ENCODE measurements around the gene TPPP.
"Not testable (repeated sequence)": the region's sequence is repeated elsewhere in the genome, so short reads cannot be mapped to it uniquely, and the experiment has no call there.

The TPPP gene

DNA sequence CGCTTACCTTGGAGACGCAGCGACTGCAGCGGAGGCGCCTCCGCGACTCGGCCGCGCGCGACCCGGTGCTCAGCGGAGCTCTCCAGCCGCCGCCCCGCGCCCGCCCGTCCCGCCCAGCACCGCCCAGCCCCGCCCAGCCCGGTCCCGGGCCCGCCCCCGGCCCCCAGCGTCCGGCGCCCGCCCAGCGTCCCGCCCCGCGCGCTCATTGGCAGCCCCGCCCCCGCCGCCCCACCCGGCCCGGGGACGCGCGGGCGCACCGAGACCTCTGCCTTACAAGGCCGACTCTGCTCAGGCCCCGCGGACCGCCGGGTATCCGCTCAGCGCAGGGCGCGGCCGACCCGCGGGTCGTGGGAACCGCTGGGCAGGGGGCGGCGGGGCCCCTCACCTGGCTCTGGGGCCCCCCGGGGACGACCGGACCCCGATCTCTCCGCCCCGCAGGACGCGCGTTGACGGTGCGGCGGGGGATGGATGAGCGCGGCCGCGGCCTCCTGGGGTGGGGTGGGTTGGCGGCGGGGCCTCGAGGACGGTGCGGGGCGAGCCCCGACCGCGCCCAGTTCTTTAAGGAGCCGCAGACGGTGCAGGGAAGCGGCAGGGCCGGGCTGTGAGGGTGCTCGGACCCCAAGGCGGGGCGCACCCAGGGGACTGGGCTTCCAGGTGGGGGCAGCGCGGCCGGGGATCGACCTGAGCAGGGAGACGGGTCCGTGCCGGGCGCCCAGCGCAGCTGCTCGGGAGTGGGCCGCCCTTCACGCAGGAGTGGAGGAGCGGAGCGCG, at the start of gene TPPP:
TSS of gene TPPP (minus strand) at position 82 of the 771 bp plus-strand sequence. CDS start 15,292 bp downstream, outside the sequence.
- DNase-seq (ENCODE audit: low read depth in 3 of 3): peak; percentile 63 to 80 (median 74)

DNA sequence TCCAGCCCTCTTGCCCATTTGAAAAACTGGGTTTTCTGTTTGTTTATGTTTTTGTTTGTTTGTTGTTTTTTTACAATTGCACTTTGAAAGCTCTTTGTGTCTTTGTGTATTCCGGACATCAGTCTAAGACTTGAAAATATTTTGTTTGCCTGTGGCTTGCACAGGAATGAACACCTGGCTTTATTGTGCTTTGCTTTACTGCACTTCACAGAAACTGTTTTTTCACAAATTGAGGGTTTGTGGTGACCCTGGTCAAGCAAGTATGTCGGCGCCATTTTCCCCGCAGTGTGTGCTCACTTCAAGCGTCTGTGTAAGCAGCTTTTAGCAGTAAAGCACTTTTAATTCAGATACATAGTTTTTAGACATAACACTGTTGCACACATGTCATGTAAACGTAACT, 49.1 kb upstream of the TPPP start:
- DNase-seq (ENCODE audit: low read depth in 3 of 3): not testable (repeated sequence)

DNA sequence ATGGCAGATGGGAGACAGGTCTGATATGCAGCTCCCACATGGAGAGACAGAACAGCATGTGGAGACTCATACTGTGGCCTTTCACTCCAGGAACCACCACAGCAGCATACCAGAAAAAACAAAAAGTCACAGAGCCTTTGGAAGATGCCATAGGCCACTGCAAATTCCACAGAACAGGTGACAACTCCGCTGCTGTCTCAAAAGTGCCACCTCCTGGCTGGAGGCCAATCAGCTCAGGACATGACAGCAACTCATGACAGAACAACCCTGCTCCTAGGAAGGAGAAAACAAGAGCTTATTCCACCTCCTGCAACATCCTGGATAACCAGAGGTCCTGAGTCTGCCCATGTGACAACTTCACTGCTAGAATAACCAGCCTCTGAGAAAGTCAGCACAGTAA, 41.0 kb upstream of the TPPP start:
- not testable (repeated sequence) for DNase-seq (ENCODE audit: low read depth in 3 of 3)

DNA sequence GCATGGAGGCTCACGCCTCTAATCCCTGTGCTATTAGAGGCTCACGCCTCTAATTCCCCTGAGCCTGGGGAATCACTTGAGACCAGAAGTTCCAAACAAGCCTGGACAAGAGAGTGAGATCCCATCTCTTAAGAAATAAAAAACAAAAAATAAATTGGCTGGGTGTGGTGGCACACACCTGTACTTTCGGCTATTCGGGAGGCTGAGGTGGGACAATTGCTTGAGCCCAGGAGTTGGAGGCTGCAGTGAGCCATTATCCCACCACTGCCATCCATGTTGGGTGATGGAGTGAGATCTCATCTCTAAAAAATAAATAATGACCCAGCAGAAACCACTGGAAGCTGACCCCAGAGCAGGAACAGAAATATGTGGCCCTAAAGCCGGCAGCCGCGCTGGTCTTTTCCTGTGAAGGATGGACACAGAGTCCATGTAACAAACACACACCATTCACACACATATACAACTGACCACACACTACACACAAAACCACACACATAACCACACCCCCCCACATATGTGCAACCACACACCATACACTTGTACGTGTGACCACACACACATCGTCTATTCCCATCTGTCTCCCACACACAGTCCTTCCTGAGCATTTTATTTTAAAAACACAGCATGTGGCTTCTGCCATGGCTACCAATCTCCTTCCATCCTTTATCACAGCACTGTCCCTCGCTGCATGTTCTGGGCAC, 39.8 kb upstream of the TPPP start:
- DNase-seq (ENCODE audit: low read depth in 3 of 3): not testable (repeated sequence)

DNA sequence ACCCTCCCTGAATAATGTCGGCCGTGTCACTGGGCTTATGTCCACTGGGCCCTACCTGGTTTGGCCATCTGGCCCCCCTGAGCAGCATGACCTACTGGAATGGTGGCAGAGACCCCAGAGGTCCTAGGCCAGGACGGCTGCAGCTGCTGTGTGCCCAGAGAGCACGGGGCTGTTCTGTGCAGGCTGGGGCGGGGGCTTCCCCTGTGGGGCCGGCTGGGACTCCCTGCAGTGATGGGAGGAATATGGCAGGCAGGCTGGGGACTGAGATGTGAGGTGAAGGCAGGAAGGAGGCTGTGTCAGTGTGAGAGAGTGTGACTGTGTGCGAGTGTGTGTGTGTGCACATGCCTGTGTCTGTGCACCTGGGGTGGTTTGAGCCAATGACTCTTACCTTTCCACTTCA, 36.1 kb upstream of the TPPP start:
- not testable (repeated sequence) for DNase-seq (ENCODE audit: low read depth in 3 of 3)

DNA sequence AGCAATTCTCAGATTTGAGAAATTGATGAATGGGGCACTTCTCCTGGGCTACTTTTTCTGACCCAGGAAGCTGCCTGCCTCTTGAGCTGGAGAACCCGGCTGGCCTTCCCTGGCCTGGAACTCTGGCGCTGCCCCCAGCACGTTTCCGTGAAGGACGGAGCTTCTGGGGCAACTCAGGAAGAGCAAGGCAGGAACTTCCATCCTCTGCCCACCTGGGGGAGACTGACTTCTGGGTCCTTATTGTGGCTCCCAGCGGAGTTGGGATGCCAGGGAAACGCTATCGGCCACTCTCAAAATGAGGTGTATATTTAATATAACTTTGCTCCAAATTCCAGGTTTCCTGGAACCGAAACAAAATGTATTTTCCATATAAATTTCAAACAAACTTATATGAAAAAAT, 33.9 kb upstream of the TPPP start:
- not testable (repeated sequence) for DNase-seq (ENCODE audit: low read depth in 3 of 3)

DNA sequence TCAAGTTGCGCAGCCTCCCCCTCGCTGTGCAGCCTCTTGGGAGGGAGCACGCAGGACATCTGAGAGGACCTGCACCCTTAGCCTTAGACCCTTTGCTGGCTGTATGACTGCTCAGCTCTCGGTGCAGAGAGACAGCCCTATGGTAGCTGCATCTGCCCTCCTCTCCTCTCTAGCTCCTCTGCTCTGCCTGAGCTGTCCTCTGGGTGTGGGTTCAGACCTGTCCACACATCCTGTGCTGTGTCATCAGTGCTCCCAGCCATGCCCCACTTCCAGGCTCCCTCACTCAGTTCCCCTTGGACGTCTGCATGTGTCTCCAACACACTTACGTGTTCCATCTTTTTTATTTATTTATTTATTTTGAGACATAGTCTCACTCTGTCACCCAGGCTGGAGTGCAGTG, 30.7 kb upstream of the TPPP start:
- DNase-seq (ENCODE audit: low read depth in 3 of 3): not testable (repeated sequence)

DNA sequence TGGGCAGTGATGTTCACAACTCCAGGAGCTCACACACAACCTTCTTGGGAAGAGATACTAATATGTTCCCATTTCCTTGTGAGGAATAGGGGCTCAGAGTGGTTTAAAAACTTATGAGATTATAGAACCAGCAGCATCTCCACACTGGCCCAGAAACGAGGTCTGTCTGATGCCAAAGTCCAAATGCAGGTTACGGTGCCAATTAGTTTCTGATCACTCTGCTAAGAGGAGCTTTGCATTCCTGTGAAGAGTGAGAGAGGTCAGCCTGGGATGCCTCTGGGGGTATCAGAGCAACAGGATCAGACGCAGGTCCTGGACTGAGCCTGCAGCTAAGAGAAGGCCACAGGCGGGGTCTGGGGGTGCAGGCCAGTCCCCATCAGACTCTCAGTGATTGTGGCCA, 30.2 kb upstream of the TPPP start:
- not testable (repeated sequence) for DNase-seq (ENCODE audit: low read depth in 3 of 3)

DNA sequence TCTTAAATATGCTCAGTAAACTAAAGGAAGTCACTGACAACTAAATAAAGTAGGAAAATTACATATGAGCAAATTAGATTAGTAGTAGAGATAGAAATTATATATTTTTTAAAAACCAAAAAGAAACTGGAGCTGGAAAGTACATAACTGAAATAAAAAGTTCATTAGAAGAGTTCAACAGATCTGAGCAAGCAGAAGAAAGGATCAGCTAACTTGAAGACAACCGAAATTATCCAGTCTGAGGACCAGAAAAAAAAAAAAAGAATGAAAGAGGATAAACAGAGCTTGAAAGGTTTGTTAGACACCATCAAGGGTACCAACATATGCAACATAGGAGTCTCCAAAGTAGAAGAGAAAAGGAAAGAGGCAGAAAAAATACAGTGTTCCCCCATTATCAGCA, 26.2 kb upstream of the TPPP start:
- not testable (repeated sequence) for DNase-seq (ENCODE audit: low read depth in 3 of 3)

DNA sequence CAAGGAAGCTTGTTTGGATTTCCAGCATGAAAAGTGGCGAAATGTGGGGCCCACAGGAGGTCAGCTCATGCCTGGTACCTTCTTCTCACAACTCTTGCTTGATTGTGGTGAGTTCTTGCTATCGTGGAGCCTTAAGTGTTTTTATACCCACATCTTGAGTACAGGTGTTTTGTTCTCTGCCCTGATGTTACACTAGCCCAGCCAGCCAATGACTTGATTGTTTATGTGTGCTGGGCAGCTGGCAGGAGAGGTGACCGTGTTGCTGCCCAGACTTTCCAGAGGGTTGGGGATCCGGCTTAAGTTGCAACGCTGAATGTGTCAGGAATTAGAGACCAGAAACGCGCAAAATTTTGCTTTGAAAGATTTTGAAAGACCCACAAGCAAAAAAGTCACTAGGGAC, 24.0 kb upstream of the TPPP start:
- no peak for DNase-seq (ENCODE audit: low read depth in 3 of 3)

DNA sequence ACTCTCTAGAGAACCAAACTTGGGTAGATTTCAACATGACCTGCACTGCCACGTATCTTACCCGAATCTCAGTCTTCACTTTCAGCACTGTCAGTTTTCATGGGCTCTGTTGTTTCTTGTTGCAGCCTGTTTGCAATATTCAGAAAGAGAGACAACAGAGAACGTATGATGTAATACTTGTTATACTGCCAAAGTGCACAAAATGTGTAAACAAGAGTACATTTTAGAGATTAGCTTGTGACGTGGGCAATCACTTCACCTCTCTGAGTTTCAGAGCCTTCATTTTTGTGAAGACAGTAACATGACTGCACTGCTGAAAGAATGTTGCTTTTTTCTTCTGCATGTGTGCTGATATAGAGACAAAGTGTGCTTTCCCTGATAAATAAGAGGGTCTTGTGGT, 23.6 kb upstream of the TPPP start:
- not testable (repeated sequence) for DNase-seq (ENCODE audit: low read depth in 3 of 3)

DNA sequence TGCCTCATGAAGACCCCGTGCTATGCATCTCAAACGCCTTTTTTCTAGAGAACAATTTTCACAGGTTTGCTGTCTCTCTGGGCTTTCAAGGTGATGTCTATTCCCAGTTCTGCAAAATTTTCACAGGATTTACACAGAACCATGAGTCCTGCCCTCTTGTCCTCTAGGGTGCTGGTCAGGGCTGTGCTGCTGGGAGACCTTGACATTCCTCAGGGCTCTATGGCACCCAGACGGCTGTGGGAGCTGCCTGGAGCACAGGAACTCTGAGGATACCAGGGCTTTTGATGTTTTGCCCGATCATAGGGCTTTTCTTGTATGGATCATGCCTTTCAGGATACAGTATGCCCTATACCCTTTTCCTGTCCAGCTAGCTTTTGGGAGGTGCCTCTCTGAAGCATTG, 22.5 kb upstream of the TPPP start:
- not testable (repeated sequence) for DNase-seq (ENCODE audit: low read depth in 3 of 3)

DNA sequence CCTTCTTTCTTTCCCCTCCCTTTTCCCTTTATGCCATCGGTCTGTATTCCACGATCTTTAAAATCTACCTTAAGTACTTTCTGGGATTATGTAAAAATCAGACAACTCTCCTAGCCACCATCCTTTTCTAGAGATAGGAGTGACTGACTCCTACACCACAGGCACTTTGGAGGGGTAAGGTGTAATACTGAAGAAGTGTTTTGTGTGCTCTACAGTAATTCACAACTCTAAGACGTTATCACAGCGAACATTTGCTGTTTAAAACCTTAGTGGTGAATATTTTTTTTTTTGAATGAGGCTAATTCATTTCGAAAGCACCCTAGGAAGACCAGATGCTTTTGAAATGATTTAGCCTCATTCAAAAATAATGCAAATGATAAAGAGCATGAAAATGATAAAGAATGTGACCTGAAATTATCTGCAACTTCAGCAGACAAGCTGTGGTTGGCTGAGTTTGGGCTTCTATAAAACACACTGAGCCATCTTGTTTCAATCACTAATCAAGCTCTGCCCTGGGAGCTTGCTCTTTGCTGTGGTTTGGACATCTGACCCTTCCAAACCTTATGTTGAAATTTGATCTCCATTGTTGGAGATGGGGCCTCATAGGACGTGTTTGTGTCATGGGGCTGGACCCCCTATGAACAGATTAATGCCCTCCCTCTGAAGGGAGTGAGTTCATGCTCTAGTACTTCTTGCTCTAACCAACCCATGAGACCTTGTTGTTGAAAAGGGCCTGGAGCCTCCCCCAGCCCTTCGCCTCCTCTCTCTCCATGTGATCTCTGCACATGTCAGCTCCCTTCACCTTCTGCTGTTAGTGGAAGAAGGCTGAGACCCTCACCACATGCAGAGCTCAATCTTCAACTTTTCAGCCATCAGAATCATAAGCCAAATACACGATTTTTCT, 21.3 kb upstream of the TPPP start:
- not testable (repeated sequence) for DNase-seq (ENCODE audit: low read depth in 3 of 3)

DNA sequence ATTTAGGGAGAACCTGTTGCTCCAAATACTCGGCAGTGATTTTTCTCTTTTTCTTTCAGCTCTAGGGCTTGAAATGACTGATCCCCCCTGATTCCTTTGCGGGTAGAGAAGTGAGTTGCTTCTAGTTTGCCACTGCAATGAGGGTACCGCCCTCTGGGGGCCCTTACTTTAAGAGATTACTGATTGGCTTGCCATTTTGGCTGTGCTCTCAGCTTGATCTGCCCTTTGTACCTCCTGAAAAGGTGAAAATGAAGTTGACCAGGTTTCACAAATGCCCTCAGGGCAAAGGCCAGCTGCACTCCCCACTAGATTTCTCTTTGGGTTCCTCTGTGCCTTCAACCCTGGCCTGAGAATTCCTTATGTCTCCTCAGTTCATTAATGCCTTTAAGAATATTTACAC, 20.5 kb upstream of the TPPP start:
- DNase-seq (ENCODE audit: low read depth in 3 of 3): not testable (repeated sequence)

DNA sequence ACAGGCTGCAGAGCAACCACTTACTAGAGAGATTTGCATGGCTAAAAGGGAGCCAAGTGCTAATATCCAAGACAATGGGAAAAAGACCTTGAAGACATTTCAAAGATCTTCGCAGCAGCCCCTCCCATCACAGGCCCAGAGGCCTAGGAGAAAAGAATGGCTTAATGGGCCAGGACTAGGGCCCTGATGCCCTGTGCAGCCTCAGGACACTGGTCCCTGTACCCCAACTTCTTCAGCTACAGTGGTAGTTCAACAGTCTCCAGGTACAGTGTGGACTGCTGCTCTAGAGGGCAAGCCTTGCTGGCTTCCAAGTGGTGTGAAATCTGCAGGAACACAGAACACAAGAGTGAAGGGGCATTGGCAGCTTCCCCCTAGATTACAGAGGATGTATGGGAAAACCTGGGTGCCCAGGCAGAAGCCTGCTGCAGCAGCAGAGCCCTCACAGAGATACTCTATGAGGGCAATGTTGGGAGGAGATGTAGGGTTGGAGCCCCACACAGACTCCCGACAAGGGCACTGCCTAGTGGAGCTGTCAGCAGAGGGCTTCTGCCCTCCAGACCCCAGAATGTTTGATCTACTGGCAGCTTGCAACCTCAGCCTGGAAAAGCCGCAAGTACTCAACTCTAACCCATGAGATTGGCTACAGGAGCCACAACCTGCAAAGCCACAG, 15.8 kb upstream of the TPPP start:
- not testable (repeated sequence) for DNase-seq (ENCODE audit: low read depth in 3 of 3)

DNA sequence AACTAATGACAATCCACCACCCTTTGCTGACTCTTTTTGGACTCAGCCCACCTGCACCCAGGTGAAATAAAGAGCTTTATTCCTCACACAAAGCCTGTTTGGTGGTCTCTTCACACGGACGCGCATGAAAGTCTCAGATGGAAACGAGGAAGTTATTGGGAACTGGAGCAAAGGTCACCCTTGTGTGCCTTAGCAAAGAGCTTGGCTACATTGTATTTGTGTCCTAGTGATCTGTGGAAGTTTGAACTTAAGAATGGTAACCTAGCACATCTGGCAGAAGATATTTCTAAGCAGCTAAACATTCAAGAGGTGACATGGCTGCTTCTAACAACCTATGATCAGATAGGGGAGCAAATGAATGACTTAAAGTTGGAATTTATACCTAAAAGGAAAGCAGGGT, 15.2 kb upstream of the TPPP start:
- DNase-seq (ENCODE audit: low read depth in 3 of 3): not testable (repeated sequence)

DNA sequence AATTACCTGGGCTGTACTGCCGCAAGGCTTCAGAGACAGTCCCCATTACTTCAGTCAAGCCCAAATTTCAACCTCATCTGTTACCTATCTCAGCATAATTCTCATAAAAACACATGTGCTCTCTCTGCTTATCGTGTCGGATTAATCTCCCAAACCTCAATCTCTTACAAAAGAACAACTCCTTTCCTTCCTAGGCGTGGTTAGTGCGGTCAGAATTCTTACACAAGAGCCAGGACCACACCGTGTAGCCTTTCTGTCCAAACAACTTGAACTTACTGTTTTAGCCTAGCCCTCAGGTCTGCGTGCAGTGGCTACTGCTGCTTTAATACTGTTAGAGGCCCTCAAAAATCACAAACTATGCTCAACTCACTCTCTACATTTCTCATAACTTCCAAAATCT, 13.0 kb upstream of the TPPP start:
- not testable (repeated sequence) for DNase-seq (ENCODE audit: low read depth in 3 of 3)

DNA sequence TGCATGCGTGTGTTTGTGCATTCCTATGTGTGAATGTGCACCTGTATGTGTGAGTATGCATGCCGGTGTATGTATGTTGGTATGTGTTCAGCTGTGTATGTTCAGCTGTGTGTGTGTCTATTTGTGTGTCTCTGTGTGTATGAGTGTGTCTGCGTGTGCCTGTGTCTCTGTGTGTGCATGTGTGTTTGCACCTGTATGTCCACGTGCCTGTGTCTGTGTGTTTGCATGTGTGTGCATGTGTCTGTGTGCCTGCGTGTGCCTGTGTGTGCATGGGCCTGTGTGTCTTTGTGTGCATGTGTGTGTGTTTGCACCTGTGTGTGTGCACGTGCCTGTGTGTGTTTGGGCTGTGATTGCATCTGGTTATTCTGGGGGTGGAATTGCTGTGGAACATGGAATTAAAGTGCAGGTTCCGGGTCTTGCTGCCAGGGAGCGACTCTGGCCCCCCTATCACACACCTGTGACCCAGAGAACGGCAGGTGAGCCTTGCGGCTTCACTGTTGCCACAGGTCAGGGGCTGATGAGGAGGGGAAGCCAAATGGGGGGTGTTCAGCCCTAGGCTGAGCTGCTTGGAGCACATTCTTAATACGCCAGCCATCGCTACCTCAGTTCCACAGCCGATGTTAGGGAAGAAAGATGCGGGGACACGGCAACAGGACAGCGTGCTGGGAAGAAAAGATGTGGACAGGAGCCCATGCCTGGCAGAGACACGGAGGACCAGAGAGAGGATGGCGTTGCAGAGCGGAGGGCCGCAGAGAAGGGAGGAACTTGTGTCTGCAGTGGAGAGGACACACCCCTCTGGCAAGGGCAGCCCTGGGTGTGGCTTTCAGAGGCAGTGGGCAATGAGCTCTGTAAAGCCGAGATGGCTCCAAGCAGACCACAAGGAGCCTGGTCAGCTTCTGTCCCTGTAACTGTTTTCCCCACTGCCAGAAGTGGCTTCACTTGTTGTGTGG, 3.9 kb upstream of the TPPP start:
- DNase-seq (ENCODE audit: low read depth in 3 of 3): not testable (repeated sequence)

DNA sequence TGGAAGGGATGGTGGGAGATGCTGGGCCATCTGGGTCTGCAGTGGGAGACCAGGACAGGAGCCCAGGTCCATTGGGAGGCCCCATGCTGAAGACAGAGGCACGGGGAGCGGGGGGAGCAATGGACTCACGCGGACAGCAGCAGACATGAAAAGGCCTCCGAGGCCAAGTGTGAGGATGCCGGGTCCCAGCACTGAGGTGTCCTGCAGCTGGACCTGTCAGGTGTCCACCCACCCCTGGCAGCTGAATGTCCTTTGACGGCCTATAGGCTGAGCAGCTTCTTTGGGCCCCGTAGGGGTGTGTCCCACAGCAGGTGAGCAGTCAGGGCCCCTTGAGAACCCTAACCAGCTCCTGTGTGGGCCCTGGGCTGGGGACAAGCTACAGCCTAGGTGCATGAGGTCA, 3.0 kb upstream of the TPPP start:
- DNase-seq (ENCODE audit: low read depth in 3 of 3): not testable (repeated sequence)

DNA sequence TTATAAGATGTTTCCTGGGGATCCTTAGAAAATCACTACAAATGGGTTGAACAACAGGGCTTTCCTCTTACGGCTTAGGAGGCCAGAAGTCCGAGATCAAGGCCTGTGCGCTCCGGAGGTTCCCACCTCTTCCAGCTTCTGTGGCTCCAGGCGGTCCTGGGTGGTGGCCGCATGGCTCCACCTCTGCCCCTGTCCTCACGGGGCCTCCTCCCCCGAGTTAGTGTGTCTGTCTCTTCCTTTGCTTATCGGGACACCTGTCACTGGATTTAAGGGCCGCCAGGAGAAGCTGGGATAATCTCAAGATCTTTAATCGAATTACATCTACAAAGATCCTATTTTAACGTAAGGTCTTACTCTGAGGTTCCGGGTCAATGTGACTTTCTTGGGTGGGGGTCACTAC, 2.3 kb upstream of the TPPP start:
- not testable (repeated sequence) for DNase-seq (ENCODE audit: low read depth in 3 of 3)
